Measurements from ENCODE around the gene XCR1.
"Not testable (repeated sequence)": the region's sequence is repeated elsewhere in the genome, so short reads cannot be mapped to it uniquely, and the experiment has no call there.

Gene XCR1

DNA sequence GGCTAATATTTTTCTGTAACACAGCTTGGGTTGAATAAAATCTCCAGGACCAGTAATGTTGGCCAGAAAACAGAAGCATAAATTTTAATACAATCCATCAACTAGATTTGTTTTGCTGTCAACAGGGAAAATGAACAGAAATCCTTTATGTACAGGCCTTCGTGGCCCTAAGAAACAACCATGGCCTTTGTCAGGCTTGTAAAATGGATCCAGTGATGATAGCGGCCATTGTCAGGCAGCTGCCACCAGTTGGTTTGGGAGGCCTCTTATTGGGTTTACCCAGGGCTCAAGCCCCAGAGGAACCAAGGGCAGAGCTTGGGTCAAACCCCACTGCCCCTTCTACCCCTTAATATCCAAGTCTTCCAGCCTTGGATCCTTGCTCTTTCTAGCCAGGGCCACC is 26.1 kb downstream of the XCR1 start:
- no peak for DNase-seq

DNA sequence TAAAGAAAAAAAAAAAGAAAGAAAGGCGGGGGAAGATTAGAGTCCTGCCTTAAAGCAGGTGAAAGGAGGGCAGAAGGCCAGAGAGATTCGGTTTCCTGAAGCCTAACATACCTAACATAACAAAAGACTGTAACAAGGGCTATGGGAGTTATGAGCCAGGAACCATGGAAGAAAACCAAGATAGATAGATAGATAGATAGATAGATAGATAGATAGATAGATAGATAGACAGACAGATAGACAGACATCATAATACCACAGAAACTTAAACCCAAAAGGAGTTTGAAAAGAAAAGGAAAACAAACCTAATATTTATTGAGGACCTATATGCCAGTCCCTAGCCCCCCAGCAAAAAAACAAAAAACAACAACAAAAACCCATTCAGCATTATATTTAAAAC is 29.3 kb downstream of the XCR1 start:
- DNase-seq: no peak

DNA sequence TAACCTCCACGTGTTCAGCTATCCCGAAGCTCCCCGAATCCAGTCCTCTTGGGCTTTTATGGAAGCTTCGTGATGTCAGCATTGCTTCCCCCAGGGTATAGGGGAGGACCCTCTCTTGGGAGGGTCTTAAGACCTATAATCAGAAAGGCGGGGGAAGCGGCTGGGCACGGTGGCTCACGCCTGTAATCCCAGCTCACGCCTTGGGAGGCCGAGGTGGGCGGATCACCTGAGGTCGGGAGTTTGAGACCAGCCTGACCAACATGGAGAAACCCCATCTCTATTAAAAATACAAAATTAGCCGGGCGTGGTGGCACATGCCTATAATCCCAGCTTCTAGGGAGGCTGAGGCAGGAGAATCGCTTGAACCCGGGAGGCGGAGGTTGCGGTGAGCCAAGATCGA is 29.8 kb downstream of the XCR1 start:
- not testable (repeated sequence) for DNase-seq

DNA sequence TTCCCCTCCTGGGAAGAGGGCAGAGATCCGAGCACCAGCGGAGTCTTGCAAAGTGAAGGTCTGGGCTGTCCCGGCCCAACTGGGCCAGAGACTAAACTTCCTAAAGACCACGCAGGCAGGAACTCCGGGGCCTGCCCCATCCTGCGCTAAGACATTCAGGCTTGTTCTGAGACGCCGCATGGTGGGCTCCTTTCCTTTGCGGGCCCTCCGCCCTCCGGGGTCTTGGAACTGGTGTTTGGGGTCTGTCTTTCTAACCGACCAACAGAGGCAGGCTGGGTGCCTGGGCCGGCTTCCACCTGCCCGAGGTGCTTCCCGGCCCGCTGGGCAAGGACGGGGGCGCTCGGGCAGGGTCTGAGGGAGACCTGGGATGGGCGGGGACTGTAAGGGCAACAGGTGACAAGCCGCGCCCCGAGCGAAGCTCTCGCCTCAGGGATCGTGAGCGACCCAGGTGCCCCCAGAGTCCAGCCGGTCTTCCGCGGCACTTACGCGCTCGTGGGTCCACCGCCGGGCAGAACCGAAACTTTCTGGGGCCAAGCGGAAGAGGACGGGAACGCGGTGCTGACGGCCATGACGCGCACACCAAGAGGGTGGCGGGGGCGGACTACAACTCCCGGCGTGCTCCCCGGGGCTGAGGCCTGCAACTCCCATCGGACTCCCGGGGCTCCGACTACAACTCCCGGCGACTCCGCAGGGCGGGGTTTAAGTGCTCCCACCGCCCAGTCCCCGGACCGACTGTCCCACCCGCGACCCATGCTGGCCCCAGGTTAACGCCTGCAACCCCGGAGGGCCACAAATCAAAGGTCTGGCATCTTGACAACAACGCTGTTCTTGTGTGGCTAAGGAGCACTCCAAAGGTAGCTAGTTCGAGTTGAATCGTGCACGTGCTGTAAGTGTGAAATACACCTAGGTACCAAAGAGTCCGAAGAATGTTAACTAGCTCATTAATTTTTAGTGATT is 31.8 kb downstream of the XCR1 start, which contains the start of gene FYCO1:
Gene FYCO1 (minus strand): TSS at position 589 of the 957 bp plus-strand sequence. CDS start 10,914 bp downstream, outside the sequence.
- peak; percentile 90 for DNase-seq

DNA sequence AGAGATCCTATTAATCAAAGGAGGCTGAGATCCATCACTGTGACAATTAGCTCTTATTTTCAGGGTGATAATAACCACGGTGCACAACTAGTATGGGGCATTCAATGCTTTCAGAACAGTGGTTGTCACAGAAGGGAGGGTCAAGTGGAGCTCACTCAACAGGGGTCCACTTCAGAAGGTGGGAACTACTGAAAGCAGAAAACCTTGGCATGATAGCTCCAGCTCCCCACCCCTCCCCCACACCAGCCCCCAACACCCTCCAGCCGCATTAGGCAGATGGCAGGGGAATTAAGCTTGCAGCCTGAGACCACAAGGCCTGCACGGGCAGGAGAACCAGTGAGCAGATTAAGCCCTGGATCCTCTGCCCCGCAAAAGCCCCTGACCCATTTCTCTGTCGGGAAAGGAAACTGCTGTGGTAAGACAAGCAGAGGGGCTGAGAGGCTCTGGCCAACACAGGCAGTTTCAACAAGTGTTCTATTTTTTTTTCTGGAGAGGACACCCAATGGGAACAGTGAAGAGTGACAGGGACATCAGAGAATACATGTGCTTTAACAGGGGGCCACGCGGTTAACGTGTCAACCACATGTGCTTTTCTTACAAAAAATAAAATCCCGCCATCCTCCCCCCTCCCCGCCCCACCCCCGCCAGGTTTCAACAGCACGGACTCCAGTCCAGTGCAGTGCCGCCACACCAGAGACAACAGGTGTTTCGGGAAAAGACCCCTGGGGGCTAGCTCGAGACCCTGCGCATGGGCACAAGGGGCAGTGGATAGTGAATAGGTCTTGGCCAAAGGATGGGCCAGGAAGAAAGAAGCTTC is 32.7 kb downstream of the XCR1 start:
- peak; percentile 30 to 33 for DNase-seq

DNA sequence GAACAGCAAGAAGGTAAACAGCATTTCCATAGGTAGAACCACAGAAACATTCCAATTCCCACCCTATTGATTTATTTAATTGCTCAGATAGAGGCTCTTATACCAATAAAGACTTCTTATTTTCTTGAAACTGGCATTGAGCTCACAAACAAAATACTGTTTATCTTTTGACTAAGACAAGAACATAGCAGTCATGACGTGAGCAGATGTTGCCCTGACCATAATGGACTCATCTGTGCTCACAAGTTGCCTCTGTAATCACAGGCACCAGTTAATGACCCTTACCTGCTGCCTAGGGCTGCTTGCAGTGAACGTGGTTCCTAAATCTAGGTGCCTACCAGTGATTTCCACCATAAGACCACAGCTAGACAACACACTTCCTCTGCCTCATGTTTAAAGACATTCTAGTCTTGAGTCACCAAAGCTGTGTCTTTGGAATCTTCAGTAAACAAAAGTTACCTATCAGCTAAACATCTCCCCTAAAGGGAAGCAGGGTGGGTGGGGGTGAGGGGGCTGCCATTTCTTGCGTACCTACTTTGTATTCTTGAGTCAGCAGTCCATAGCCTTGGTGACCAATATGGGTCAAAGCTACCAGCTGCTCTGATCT is 33.8 kb downstream of the XCR1 start:
- DNase-seq: no peak

DNA sequence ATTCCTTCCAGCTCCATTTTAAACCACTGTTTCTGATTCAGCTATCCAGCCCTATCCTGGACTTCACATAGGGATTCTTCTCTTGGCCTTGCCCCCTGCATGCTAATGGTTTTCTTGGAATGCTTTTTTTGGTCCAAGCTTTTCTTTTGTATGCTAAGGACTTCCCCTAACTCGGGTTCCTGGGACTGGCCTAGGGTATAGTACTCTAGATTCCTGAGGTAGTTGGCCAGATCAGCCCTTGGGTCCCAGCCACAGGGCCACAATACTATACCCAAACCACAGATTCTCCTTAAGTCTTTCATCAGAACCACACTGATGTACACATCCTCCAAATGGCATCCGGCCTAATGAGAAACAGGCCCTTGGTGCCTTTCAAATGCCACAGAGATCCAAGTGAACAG is 34.5 kb downstream of the XCR1 start:
- DNase-seq: no peak

DNA sequence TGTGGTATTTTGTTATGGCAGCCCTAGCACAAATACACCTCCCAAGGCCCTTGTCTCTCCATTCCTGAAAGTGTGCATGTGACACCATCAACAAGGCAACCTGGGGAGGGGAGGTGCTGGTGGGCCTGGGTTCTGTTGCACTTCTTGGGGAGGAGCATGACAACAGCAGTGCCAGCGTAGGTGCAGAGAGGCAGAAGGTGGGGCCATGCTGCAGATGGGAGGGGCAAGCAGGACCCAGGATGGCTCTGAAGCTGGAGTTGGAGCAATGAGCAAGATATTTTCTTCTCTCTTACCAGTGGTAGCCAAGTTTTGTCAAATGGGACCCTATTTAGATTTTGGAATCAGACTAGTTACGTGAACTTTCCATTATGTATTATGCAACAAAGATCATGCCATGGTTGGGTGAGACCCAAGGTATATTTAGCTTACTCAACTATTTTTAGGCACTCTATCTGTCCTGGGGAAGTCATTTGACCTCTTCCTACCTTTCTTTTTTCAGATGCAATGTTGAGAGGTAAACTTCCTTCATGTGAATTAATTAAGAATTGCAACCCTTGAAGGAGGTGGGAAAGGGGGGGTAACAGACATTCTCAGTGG is 35.1 kb downstream of the XCR1 start:
- DNase-seq: no peak

DNA sequence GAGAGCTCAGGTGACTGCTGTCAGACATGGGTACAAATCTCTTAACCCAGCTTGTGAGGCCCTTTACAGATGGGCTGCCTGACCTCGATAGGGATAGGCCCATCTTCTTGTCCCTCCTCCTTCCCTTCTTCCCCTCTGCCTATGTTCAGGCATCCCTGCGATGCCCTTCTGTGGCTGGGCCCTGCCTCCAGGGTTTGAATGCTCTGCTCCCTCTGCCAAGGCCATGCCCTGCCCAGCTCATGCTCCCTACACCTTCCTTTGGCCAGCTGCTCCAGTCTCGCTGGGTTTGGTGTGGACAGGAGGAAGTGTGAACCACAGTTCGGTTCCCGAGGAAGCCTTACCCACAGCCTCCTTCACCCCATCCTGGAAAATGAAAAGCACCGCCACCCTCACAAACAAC is 35.9 kb downstream of the XCR1 start:
- DNase-seq: no peak

DNA sequence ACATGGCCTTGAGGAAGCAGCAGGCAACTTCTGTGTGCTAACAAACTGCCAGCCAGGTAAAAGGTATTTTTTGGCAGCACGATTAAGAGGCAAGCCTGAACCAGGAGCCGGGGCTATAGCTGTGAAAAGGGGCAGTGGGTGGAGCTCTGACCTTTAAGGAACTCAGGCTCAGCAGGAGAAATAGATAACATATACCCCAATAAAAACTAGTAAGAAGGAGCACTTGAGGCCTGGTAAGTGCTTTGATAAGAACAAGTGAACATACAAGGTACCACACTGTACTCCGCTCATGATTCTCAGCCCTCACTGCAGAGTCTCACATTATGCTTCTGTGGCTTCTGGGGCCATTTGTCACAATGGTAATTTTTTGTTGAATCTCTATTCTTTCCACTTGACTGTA is 37.1 kb downstream of the XCR1 start:
- no peak for DNase-seq

DNA sequence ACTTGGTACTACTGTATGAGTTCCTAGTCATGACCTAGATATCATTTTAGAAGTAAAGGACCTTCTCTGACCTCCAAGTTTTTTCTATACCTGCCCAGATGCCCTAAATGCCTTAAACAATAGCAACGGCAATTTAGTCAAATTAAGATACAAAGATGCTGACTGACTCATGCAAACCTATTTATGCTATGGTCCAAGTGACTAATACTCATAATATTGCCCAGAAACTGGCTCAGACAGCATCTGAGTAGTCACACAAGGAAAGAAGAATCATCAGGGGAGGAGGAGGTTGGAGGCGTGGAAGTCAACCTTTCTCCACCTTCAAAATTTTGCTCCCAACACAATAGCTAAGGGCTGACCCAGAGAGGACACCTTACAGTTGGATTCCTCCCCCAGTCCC is 38.5 kb downstream of the XCR1 start:
- no peak for DNase-seq

DNA sequence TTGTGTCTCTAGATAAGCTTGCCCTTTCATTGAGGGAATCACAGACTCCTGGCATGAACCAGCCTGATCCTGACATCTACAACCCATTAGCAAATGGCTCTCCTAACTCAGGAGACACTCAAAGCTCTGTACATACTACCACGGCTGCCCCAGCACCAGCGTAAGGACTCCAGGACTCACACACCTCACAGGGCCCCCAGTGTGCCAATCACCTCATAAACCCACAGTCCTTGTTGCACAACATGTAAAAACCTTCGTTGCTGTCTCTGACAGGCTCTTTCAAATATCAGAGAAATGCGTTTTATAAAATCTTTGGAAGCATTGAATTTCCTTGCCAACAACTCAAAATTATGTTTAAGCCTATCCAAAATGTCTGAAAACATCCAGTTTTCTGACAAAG is 38.9 kb downstream of the XCR1 start:
- no peak for DNase-seq

DNA sequence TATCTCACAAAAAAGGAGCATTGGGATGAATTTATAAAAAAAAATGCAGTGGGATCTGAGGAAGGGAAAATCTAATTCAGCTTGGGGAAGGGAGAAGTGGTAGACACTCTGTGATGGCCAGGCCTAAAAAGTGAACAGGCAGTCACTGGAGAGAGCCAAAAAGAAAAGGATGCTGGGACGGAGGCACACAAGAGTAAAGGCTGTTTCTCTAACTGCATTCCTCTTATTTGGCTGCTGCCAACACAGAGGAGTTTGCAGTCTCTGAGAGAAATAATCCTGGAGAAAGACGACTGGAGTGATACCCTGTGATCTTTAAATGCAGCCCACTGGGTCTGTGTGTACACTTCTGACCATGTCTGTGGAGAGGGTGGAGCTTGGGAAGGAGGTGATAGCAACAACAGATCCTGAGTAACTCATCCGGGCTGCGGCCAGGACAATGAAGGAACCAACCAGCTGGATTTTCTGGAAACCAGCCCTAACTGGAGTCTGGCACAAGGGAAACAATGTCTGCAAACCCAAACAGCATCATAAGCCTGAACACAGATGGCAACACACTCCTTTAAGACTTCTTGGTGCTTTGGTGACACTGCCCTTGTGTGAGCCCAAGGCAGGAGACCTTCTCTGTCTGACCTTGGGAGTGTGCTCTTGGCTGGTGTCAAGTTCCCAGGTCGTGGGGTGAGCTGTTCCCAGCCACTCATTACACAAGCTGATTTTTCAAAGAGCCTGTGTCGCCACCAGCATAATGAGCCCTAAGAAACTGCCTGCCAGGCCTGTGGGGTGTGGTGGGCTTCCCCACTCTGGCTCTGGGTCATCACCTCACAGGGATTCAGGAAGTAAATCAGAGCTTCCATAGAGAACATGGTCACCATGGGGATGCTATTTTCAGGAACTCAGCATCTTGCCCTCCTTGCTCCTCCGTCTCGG is 39.7 kb downstream of the XCR1 start:
- DNase-seq: no peak

DNA sequence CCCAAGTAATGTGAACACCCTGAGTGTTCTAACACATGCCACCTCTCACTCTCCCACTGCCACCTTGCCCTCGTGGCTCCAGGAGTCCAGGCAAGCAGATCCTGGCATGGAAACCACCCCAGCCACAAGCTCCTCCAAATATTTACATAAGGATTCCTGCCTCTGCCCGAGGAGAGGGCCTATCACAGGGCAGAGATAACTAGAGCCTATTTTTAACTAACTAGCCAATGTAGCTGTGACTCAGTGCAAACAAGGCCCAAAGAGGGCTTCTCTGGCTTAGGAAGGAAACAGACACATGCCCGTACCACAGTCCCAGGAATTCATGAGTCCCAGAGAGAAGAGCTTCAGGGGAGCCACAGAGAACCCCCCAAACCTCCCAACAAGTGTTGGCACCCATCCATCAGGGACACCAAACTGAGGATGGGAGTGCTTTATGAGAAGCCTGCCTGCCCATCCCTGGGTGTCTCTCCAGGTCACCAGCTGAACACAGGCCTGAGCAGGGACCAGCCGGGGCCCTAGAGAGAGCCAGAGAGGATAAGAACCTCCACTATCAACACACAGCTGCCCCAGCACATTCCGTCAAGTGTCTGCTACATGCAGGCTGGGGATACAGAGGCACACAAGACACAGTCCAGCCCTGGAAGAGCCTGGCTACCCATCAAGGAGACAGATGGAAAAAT is 40.8 kb downstream of the XCR1 start:
- DNase-seq: no peak

DNA sequence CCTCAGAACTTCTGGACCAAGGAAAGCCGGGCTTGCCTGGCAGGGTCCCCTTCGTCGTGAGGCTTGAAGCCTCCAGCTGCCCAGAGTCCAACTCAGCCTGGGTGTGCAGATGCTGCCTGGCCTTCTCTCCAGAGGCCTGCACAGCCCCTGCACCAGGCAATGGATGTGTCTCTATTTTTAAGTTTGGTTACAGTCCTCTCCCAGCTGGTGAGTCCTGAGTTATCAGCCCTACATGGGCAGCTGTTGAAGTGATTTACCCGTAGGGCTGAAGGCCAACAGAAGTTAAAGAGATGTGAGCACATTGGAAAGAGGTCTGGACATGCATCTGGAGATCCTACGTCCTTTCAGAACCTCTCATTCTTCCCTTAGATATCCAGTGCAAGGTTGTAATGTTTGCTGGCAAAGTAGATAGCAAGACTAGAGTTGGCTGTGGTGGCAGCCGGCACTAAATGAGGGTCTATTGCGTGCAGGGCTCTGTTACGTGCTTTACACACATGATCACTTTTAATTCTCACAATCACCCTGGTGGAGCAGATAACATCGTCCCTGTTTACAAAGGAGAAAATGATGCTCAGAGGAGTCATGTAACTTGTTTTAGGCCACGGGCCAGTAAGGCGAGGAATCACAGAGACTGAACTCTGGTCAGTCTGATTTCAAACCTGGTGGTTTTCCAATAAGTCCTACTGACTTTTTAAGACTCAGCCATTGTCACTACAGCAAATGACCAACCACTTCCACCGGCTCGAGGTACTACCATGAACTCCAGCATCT is 41.6 kb downstream of the XCR1 start:
- DNase-seq: no peak

DNA sequence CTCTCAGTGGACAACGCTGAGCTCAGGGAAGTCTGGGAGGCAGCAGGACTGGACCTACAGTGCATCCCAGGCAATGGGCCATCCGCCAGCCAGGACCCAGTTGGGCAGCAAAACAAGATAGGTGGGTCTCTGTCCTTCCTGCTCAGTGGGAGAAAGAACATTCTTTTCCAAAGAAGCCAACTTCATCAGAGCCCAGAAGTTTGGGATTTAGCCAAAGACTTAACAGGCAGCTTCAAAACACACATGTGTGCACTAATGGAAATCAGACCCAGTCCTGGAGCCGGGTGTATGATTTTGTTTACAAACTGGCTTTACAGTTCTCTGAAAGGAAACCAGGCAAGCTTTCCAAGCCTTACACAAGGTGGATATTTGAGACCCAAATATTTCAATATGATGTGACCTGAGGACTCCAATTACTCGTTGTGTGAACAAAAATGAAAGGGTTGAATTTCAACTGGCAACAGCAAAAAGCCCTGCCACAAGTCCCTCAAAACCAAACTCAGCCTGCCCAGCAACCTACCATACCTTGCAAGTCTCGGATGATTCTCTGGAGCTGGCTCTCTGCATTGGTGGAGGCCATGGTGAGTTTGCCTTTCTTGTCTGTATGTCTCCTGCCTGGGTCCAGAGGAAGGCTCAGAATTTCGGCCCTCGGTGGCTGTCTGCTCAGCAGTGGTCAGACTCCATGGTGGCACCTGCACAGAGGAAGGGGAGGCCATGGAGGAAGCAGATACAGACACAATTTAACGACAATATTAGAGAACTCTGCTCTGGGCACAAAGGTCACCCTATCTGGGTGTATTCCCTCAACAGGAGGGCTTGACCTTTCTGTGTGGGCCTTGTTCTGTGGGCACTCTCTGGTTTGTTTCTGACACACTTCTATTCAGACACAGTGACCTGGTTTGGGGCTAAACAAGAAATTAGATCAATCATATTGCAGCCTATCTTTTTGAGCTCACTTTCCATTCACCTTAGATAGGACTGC is 42.7 kb downstream of the XCR1 start:
- DNase-seq: no peak

DNA sequence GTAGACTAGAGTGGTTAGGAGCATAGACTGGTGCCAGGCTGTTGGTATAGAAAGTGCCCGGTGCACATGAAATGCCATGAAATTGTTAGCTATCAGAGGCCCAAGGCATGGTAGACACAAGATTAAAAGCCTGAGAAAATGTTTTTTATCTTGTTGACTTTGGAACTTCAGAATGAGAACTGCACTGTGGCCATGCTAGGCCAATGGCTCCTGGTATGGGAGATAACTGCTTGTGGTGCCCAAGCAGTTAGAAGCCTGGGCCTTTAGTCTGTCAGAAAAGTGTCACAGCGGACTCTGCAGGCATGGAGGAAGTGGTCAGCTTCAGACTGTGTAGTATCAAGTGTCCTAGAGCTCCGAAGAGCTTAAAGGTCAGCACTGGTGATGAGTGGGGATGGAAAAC is 43.5 kb downstream of the XCR1 start:
- DNase-seq: no peak

DNA sequence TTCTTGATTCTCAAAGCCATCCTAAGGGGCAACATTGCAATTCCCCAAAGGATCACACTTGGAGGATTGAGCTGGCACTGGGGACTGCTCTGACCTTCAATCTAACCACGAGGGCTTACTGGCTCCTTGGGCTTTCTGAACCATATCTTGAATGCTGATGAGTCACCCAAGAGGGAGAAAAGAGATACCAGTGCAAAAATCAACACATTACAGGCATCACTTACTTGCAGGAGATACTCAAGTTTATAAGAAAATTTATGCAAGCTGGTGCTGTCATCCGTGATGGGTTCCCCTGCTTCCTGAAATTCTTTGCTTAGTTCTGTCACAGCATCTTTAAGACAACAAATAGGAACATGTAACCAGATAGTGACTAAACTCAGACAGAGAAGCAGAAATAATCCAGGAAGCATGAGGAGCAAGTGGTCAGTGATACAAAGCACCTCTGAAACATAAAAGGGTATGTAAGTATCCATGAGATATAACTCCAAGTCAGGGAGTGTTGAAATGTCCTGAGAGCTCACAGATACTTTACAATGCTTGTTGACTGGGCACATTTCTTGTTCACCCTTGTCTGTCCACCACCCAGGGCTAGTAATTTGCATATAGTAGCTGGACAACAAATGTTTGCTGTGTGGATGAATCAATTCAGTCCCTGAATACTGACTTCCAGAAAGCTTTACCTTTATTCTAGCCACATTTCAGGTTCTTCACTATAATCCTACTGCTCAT is 45.8 kb downstream of the XCR1 start:
- no peak for DNase-seq
